HepG2 (cell line): ENCODE measurements around the gene IQCE. TPM values are rescaled to one million over a fixed set of nuclear protein-coding genes. Genes with fewer than 3 reads are reported as not detected.

Source experiments
- CHCHD3 ChIP-seq: sonication (generic); formaldehyde crosslinking; IDR thresholded peaks from 2 replicates; pipeline ENCODE4 v1.8.0; 2022; ENCODE audit warnings: mild to moderate bottlenecking, missing genetic modification reagents, moderate library complexity
- FOXK2 ChIP-seq: fragments of 450-650 bp; IDR thresholded peaks from 2 replicates; pipeline ENCODE4 v1.6.1; 2016
- HNRNPH1 ChIP-seq: fragments of 200-400 bp; formaldehyde crosslinking; optimal IDR thresholded peaks from 2 replicates; pipeline ENCODE3; 2017; ENCODE audit warnings: mild to moderate bottlenecking, low read depth, low read length
- HOXA9 ChIP-seq: sonication (generic); formaldehyde crosslinking; IDR thresholded peaks from 2 replicates; pipeline ENCODE4 v1.8.1; 2022; ENCODE audit warnings: missing genetic modification reagents, mild to moderate bottlenecking, moderate library complexity, borderline replicate concordance
- MAF1 ChIP-seq: sonication (generic); formaldehyde crosslinking; IDR thresholded peaks from 2 replicates; pipeline ENCODE4 v1.5.0; 2020; ENCODE audit warnings: missing genetic modification reagents, borderline replicate concordance
- NKX3-1 ChIP-seq: sonication (generic); formaldehyde crosslinking; IDR thresholded peaks from 2 replicates; pipeline ENCODE4 v1.5.0; 2020; ENCODE audit warnings: missing genetic modification reagents
- RFX3 ChIP-seq: IDR thresholded peaks from 2 replicates; pipeline ENCODE4 v1.6.1; 2016; ENCODE audit warnings: missing biosample characterization, missing genetic modification reagents
- RORA ChIP-seq: sonication (generic); formaldehyde crosslinking; IDR thresholded peaks from 2 replicates; pipeline ENCODE4 v1.5.0; 2020; ENCODE audit warnings: mild to moderate bottlenecking, missing genetic modification reagents, moderate library complexity
- SMARCE1 ChIP-seq: fragments of 450-650 bp; IDR thresholded peaks from 2 replicates; pipeline ENCODE4 v1.6.1; 2017; ENCODE audit warnings: borderline replicate concordance
- SNRNP70 ChIP-seq: fragments of 200-400 bp; formaldehyde crosslinking; IDR thresholded peaks from 2 replicates; pipeline ENCODE4 v1.6.1; 2017; ENCODE audit warnings: mild to moderate bottlenecking, low read depth, low read length, moderate library complexity
- SRSF4 ChIP-seq: fragments of 200-400 bp; formaldehyde crosslinking; IDR thresholded peaks from one replicate; pipeline ENCODE4 v1.6.1; 2018; ENCODE audit warnings: mild to moderate bottlenecking, low read depth, low read length, moderate library complexity; ENCODE audit not compliant: poor library complexity, severe bottlenecking
- ZBTB1 ChIP-seq: sonication (generic); formaldehyde crosslinking; IDR thresholded peaks from 2 replicates; pipeline ENCODE4 v1.4.0; 2020; ENCODE audit warnings: missing genetic modification reagents, borderline replicate concordance
- ZMYM4 ChIP-seq: sonication (generic); formaldehyde crosslinking; IDR thresholded peaks from 2 replicates; pipeline ENCODE4 v1.8.1; 2023; ENCODE audit warnings: mild to moderate bottlenecking, missing genetic modification reagents
- polyA plus RNA-seq, 8 experiments: library from polyadenylated mRNA; depleted of rRNA in 3 of 8; stranded (reverse) in 7 of 8; unstranded in 1 of 8; fragments of >200 nt; fragmentation: Illumina TruSeq in 4 of 8; extraction: Trizol in 4 of 8; gene quantifications; 2 replicates each; pipeline versions ENCODE4 v1.2.1 to v1.2.3, GENCODE V29; 2011 to 2016; ENCODE audit warnings: low read depth in 4 of 8, missing spikeins in 1 of 8, mixed read lengths in 1 of 8; ENCODE audit not compliant: insufficient read depth in 1 of 8
- total RNA-seq, 5 experiments: library from RNA; depleted of rRNA; stranded (reverse); fragments of >200 nt; fragmentation: Illumina TruSeq; extraction: Trizol; gene quantifications; 2 replicates each; pipeline ENCODE4 v1.2.3, GENCODE V29; 2016; ENCODE audit warnings: low read depth in 1 of 5
- TF ChIP-seq, protein P1 (sequence below): sonication (generic); formaldehyde crosslinking; IDR thresholded peaks from 2 replicates; pipeline ENCODE4 v1.8.0; 2022; ENCODE audit warnings: low read depth, missing genetic modification reagents
- TF ChIP-seq, protein P2 (sequence below): sonication (generic); formaldehyde crosslinking; IDR thresholded peaks from 2 replicates; pipeline ENCODE4 v1.4.0; 2020; ENCODE audit warnings: missing genetic modification reagents
- TF ChIP-seq, protein P3 (sequence below): sonication (generic); formaldehyde crosslinking; IDR thresholded peaks from 2 replicates; pipeline ENCODE4 v1.5.0; 2020; ENCODE audit warnings: missing genetic modification reagents
- TF ChIP-seq, protein P4 (sequence below): sonication (generic); formaldehyde crosslinking; IDR thresholded peaks from 2 replicates; pipeline ENCODE4 v1.5.0; 2020; ENCODE audit warnings: missing genetic modification reagents, mild to moderate bottlenecking, borderline replicate concordance
- TF ChIP-seq, protein P5 (sequence below): sonication (generic); formaldehyde crosslinking; IDR thresholded peaks from 2 replicates; pipeline ENCODE4 v1.5.1; 2020; ENCODE audit warnings: mild to moderate bottlenecking, missing genetic modification reagents
- TF ChIP-seq, protein P6 (sequence below): sonication (generic); formaldehyde crosslinking; IDR thresholded peaks from 2 replicates; pipeline ENCODE4 v1.4.0; 2020; ENCODE audit warnings: mild to moderate bottlenecking, missing genetic modification reagents

IQCE gene
- total and polyA plus RNA-seq, 2 of the 13 experiments (the other 11 are each of a cell fraction or from before 2014, with no cell fraction given): 1.5 to 2.5 TPM

DNA sequence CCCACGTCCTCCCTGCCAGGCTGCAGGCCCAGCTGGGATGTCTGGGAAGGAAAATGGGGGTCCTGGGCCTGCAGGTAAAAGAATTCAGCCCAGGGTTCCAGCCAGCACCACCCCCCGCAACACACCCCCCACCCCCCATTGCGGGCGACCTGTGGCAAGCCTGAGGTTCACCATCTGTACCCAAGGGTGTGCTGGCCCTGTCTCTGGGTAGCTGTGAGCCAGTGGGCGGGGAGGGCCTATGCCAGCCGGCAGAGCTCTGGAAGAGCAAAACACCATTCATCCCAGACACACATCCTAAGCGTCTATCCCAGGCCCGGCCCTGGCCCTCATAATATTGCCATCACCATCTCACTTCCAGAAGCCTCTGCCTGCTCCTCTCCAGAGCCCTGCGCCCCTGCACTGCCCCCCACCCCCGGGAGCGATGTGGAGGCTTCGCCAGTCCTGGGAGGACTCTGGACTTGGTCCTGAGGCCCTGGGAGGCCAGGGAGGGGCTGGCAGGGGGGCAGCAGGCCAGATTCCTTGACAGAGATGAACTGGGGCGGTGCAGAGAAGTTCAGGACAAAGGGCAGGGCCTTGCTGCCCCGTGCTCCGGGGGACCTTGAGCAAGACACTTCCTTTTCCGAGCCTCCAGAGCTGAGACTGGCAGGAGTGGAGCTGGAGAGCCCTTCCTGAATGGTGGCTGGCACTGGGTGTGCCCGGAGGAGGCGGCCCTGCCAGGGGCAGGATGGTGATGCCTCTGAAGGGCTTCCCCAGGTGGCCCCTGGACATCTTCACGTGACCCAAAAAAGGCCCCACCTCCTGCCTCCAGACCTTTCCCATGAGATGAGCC lies 64.3 kb downstream of the IQCE start (continued):
- TF ChIP-seq, protein P1, sequence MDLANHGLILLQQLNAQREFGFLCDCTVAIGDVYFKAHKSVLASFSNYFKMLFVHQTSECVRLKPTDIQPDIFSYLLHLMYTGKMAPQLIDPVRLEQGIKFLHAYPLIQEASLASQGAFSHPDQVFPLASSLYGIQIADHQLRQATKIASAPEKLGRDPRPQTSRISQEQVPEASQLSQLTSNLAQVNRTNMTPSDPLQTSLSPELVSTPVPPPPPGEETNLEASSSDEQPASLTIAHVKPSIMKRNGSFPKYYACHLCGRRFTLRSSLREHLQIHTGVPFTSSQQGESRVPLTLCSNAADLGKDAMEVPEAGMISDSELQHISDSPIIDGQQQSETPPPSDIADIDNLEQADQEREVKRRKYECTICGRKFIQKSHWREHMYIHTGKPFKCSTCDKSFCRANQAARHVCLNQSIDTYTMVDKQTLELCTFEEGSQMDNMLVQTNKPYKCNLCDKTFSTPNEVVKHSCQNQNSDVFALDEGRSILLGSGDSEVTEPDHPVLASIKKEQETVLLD (CRISPR knock-in tag): peak; percentile 25; the same call in 1 of the 2 replicates
- 0 out of 2 replicates have a peak, but pooled peaks have one; percentile 64 for TF ChIP-seq HOXA9 (CRISPR knock-in tag)
- no peak for TF ChIP-seq SNRNP70
- TF ChIP-seq, protein P2, sequence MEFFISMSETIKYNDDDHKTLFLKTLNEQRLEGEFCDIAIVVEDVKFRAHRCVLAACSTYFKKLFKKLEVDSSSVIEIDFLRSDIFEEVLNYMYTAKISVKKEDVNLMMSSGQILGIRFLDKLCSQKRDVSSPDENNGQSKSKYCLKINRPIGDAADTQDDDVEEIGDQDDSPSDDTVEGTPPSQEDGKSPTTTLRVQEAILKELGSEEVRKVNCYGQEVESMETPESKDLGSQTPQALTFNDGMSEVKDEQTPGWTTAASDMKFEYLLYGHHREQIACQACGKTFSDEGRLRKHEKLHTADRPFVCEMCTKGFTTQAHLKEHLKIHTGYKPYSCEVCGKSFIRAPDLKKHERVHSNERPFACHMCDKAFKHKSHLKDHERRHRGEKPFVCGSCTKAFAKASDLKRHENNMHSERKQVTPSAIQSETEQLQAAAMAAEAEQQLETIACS (CRISPR knock-in tag): no peak
- no peak for TF ChIP-seq HNRNPH1
- peak; percentile 67 for TF ChIP-seq ZMYM4 (CRISPR knock-in tag)
- TF ChIP-seq ZBTB1 (CRISPR knock-in tag): no peak
- TF ChIP-seq SRSF4: no peak
- no peak for TF ChIP-seq RORA (CRISPR knock-in tag)
- no peak for TF ChIP-seq NKX3-1 (CRISPR knock-in tag)
- TF ChIP-seq, protein P3, sequence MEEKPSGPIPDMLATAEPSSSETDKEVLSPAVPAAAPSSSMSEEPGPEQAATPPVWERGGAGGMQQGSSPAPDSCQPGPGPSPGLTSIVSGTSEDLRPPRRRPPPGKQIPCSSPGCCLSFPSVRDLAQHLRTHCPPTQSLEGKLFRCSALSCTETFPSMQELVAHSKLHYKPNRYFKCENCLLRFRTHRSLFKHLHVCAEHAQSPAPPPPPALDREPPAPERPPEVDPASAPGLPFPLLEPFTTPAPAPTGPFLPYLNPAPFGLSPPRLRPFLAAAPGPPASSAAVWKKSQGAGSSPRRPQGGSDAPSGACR (CRISPR knock-in tag): peak; percentile 78; the same call in 1 of the 2 replicates
- peak; percentile 66; the same call in 1 of the 2 replicates for TF ChIP-seq MAF1 (CRISPR knock-in tag)
- no peak for TF ChIP-seq RFX3 (CRISPR knock-in tag)
- no peak for TF ChIP-seq CHCHD3 (CRISPR knock-in tag)
- TF ChIP-seq, protein P4, sequence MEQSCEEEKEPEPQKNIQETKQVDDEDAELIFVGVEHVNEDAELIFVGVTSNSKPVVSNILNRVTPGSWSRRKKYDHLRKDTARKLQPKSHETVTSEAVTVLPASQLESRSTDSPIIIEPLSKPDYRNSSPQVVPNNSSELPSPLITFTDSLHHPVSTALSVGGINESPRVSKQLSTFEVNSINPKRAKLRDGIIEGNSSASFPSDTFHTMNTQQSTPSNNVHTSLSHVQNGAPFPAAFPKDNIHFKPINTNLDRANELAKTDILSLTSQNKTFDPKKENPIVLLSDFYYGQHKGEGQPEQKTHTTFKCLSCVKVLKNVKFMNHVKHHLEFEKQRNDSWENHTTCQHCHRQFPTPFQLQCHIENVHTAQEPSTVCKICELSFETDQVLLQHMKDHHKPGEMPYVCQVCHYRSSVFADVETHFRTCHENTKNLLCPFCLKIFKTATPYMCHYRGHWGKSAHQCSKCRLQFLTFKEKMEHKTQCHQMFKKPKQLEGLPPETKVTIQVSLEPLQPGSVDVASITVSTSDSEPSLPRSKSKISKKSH (CRISPR knock-in tag): no peak
- TF ChIP-seq FOXK2: no peak
- TF ChIP-seq SMARCE1: no peak
- TF ChIP-seq, protein P5, sequence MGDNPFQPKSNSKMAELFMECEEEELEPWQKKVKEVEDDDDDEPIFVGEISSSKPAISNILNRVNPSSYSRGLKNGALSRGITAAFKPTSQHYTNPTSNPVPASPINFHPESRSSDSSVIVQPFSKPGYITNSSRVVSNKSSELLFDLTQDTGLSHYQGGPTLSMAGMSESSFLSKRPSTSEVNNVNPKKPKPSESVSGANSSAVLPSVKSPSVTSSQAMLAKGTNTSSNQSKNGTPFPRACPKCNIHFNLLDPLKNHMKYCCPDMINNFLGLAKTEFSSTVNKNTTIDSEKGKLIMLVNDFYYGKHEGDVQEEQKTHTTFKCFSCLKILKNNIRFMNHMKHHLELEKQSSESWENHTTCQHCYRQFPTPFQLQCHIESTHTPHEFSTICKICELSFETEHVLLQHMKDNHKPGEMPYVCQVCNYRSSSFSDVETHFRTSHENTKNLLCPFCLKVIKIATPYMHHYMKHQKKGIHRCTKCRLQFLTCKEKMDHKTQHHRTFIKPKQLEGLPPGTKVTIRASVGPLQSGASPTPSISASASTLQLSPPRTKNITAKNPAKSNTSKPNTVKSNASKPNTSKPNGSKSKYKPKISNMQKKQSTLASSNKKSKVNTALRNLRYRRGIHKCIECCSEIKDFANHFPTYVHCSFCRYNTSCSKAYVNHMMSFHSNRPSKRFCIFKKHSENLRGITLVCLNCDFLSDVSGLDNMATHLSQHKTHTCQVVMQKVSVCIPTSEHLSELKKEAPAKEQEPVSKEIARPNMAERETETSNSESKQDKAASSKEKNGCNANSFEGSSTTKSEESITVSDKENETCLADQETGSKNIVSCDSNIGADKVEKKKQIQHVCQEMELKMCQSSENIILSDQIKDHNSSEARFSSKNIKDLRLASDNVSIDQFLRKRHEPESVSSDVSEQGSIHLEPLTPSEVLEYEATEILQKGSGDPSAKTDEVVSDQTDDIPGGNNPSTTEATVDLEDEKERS (CRISPR knock-in tag): no peak
- TF ChIP-seq, protein P6, sequence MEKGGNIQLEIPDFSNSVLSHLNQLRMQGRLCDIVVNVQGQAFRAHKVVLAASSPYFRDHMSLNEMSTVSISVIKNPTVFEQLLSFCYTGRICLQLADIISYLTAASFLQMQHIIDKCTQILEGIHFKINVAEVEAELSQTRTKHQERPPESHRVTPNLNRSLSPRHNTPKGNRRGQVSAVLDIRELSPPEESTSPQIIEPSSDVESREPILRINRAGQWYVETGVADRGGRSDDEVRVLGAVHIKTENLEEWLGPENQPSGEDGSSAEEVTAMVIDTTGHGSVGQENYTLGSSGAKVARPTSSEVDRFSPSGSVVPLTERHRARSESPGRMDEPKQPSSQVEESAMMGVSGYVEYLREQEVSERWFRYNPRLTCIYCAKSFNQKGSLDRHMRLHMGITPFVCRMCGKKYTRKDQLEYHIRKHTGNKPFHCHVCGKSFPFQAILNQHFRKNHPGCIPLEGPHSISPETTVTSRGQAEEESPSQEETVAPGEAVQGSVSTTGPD: peak; percentile 66
